ENCODE data around the gene SLC35G3. TPM values are rescaled to one million over a fixed set of nuclear protein-coding genes. Genes with fewer than 3 reads are reported as not detected.

SLC35G3 gene
- total and polyA plus RNA-seq, 4 donors: 0.04 TPM; not detected in 3

- Histone ChIP-seq H3K27ac (ENCODE audit: low read depth in 1 of 2, low read length in 1 of 2) (no peak overlapping the region), H3K9me3 (ENCODE audit: control insufficient read depth in 4 of 4, insufficient read depth in 3 of 4, low read length in 3 of 4) (no peaks in the 10 kb centered on the region), H3K4me3 (no peak overlapping the region), H3K4me1 (ENCODE audit: control insufficient read depth in 5 of 5, insufficient read depth in 5 of 5, low read length in 5 of 5) (peaks cover 0 to 8% (median 0%) of the 10 kb centered on the region in 5 donors), H3K36me3 (ENCODE audit: control insufficient read depth in 4 of 4, insufficient read depth in 4 of 4, low read length in 4 of 4) (no peaks in the 10 kb centered on the region), H3K9ac (ENCODE audit: insufficient read depth in 1 of 2, low read length in 2 of 2) (no peak overlapping the region), H3K27me3 (ENCODE audit: control insufficient read depth in 3 of 3, insufficient read depth in 3 of 3, low read length in 2 of 3) (peaks cover 0 to 9% (median 0%) of the 10 kb centered on the region in 3 donors)
- ATAC-seq (ENCODE audit: insufficient read depth, low FRiP score) (no peak), DNase-seq (no peak)
- TF ChIP-seq CTCF (IDR thresholded peaks at IDR 0.05; ENCODE audit: control extremely low read depth, extremely low read depth): no peak
- WGBS, 2 donors: 72 to 76% methylated on average over 13 of the region's 13 CpGs
Observed at GRCh38 chr17:35160354-35161201, 33.6 kb downstream of the SLC35G3 start.

GRCh38 chr17:35159940-35160339 lies 34.3 kb downstream of the SLC35G3 start:
- H3K9me3 ChIP-seq (ENCODE audit: control insufficient read depth in 4 of 4, insufficient read depth in 3 of 4, low read length in 3 of 4): no peaks in the 10 kb centered on the region
- no peak overlapping the region for H3K9ac ChIP-seq (ENCODE audit: insufficient read depth in 1 of 2, low read length in 2 of 2)
- DNase-seq: no peak
- no peak overlapping the region for H3K4me3 ChIP-seq
- no peaks in the 10 kb centered on the region for H3K36me3 ChIP-seq (ENCODE audit: control insufficient read depth in 4 of 4, insufficient read depth in 4 of 4, low read length in 4 of 4)
- peaks cover 0 to 9% (median 0%) of the 10 kb centered on the region in 3 donors for H3K27me3 ChIP-seq (ENCODE audit: control insufficient read depth in 3 of 3, insufficient read depth in 3 of 3, low read length in 2 of 3)
- peaks cover 0 to 8% (median 0%) of the 10 kb centered on the region in 5 donors for H3K4me1 ChIP-seq (ENCODE audit: control insufficient read depth in 5 of 5, insufficient read depth in 5 of 5, low read length in 5 of 5)
- no peak for TF ChIP-seq CTCF (IDR thresholded peaks at IDR 0.05; ENCODE audit: control extremely low read depth, extremely low read depth)
- no peak overlapping the region for H3K27ac ChIP-seq (ENCODE audit: low read depth in 1 of 2, low read length in 1 of 2)
- ATAC-seq (ENCODE audit: insufficient read depth, low FRiP score): no peak
- 58 to 59% methylated on average over 2 of the region's 2 CpGs for WGBS, 2 donors

DNA sequence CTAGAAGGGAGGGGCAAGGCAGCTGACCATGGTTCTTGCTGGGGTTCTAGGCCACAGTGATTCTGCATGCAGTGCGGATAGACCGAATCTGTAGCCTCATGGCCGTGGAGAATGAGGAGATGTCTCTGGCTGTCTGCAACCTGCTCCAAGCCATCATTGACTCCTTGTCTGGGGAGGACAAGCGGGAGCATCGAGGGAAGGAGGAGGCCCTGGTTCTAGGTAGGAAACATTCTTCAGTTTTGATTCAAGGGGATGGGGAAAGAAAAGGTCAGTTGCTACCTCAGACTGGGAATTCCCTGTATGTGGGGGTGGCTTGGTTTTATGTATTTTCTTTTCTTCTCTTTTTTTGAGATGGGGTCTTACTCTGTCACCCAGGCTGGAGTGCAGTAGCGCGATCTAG lies 38.9 kb downstream of the SLC35G3 start:
- no peak for TF ChIP-seq CTCF (IDR thresholded peaks at IDR 0.05; ENCODE audit: control extremely low read depth, extremely low read depth)
- Histone ChIP-seq H3K36me3 (ENCODE audit: control insufficient read depth in 4 of 4, insufficient read depth in 4 of 4, low read length in 4 of 4) (peaks cover 0 to 3% (median 0%) of the 10 kb centered on the region in 4 donors), H3K27ac (ENCODE audit: low read depth in 1 of 2, low read length in 1 of 2) (no peak overlapping the region), H3K9me3 (ENCODE audit: control insufficient read depth in 4 of 4, insufficient read depth in 3 of 4, low read length in 3 of 4) (no peaks in the 10 kb centered on the region), H3K9ac (ENCODE audit: insufficient read depth in 1 of 2, low read length in 2 of 2) (no peak overlapping the region), H3K4me1 (ENCODE audit: control insufficient read depth in 5 of 5, insufficient read depth in 5 of 5, low read length in 5 of 5) (peaks cover 0 to 17% (median 0%) of the 10 kb centered on the region in 5 donors), H3K4me3 (no peak overlapping the region), H3K27me3 (ENCODE audit: control insufficient read depth in 3 of 3, insufficient read depth in 3 of 3, low read length in 2 of 3) (peaks cover 0 to 11% (median 0%) of the 10 kb centered on the region in 3 donors)
- no peak for DNase-seq
- ATAC-seq (ENCODE audit: insufficient read depth, low FRiP score): no peak
- WGBS, 2 donors: 95% methylated on average over 7 of the region's 7 CpGs
